Kidney (tissue), 14 donors: ENCODE results near the gene TNIP1. TPM values are rescaled to one million over a fixed set of nuclear protein-coding genes. Genes with fewer than 3 reads are reported as not detected.
A peak's percentile ranks its signal among the peaks of the same experiment; 100 is the strongest.

Experiments used
- DNase-seq, 5 donors: peaks; one replicate each; pipeline ENCODE4 v3.0.0-alpha.2; 2013 to 2020
- FAIRE-seq: peaks from 2 replicates; lab custom pipeline; 2012; peaks lifted over from hg19 to GRCh38; lab: Jason Lieb, UNC
- H3K27ac ChIP-seq, 2 donors: one replicate each; pipeline ENCODE4 v1.7.0; 2013; ENCODE audit warnings: low read depth in 2 of 2, low read length in 2 of 2, inconsistent platforms in 1 of 2
- H3K27me3 ChIP-seq: one replicate; pipeline ENCODE4 v1.7.1; 2013; ENCODE audit warnings: low read length, inconsistent platforms; ENCODE audit not compliant: control insufficient read depth, insufficient read depth
- H3K36me3 ChIP-seq, 3 donors: one replicate each; pipeline versions ENCODE4 v1.7.0 to v1.7.1; 2013; ENCODE audit warnings: low read length in 3 of 3, control low read depth in 1 of 3, inconsistent platforms in 1 of 3; ENCODE audit not compliant: insufficient read depth in 3 of 3, control insufficient read depth in 2 of 3
- H3K4me1 ChIP-seq, 3 donors: one replicate each; pipeline versions ENCODE4 v1.7.0 to v1.7.1; 2013; ENCODE audit warnings: low read length in 3 of 3, inconsistent platforms in 1 of 3, low read depth in 1 of 3; ENCODE audit not compliant: control insufficient read depth in 2 of 3, insufficient read depth in 2 of 3
- H3K4me3 ChIP-seq, 3 donors: one replicate each; pipeline versions ENCODE4 v1.7.0 to v1.8.1; 2013; ENCODE audit warnings: low read length in 3 of 3, control low read depth in 1 of 3, inconsistent platforms in 1 of 3
- H3K9ac ChIP-seq, 3 donors: one replicate each; pipeline versions ENCODE4 v1.7.0 to v1.7.1; 2013; ENCODE audit warnings: low read length in 3 of 3, control low read depth in 1 of 3, inconsistent platforms in 1 of 3
- H3K9me3 ChIP-seq, 3 donors: one replicate each; pipeline versions ENCODE4 v1.7.0 to v1.7.1; 2013; ENCODE audit warnings: low read length in 3 of 3, control low read depth in 1 of 3, inconsistent platforms in 1 of 3; ENCODE audit not compliant: control insufficient read depth in 2 of 3, insufficient read depth in 1 of 3
- CTCF ChIP-seq: IDR thresholded peaks from 3 replicates; pipeline ENCODE4 v1.5.1; 2012; ENCODE audit warnings: mild to moderate bottlenecking, moderate library complexity, borderline replicate concordance; ENCODE audit not compliant: insufficient read depth; ENCODE audit errors: extremely low read depth
- intact Hi-C: fragments of 100-400 bp; cut with DNase I; formaldehyde crosslinking; loops from one replicate; pipeline ENCODE4 v1.11.1; 2022
- polyA plus RNA-seq: library from polyadenylated mRNA; stranded (reverse); fragments of 350-450 nt; fragmentation: Illumina TruSeq; extraction: RNeasy Lipid Tissue Mini Kit (QIAGEN cat#74804); gene quantifications from one replicate; pipeline ENCODE4 v1.2.3, GENCODE V29; 2014; ENCODE audit warnings: low read depth, low replicate concordance; ENCODE audit not compliant: insufficient read depth
- total RNA-seq: library from RNA; stranded (reverse); fragmentation: NEBNext Ultra II Directional; extraction: Animal tissue kit (Norgen Biotek cat#: 25700); gene quantifications from one replicate; pipeline ENCODE4 v1.2.1, GENCODE V29; 2021
- donor health status: control.
- donor health status: control.
- donor health status: control.
- donor health status: control.
- donor health status: control.
- donor health status: DM: yes; HTN: yes; CAD: no.
- donor health status: Normal renal cell carcinoma (clear cell type).

TNIP1 gene
- total and polyA plus RNA-seq, 2 donors from 2014 or later: 109 to 132 TPM

- TF ChIP-seq CTCF: no peak
- peaks cover 0 to 5% (median 0%) of the 10 kb centered on the region in 3 donors for H3K36me3 ChIP-seq
- FAIRE-seq (no peak), DNase-seq (no peak)
- peaks cover 5 to 54% (median 46%) of the 10 kb centered on the region in 3 donors for H3K4me1 ChIP-seq
- H3K27ac ChIP-seq: peak overlapping the region; percentile 69 to 98
- H3K9ac ChIP-seq: peak overlapping the region in 1 of 3 donors; percentile 48
- intact Hi-C loops: no loop called here
- H3K4me3 ChIP-seq: no peak overlapping the region
- no peaks in the 10 kb centered on the region for H3K9me3 ChIP-seq
- no peaks in the 10 kb centered on the region for H3K27me3 ChIP-seq
Measured at GRCh38 chr5:151076616-151077015, 4.2 kb downstream of the TNIP1 start.

GRCh38 chr5:151075698-151076331 is 5.0 kb downstream of the TNIP1 start:
- peaks cover 5 to 58% (median 51%) of the 10 kb centered on the region in 3 donors for H3K4me1 ChIP-seq
- no peak overlapping the region for H3K4me3 ChIP-seq
- H3K27ac ChIP-seq: peak overlapping the region; percentile 69 to 98
- no peaks in the 10 kb centered on the region for H3K27me3 ChIP-seq
- DNase-seq (no peak), FAIRE-seq (no peak)
- intact Hi-C loops: no loop called here
- H3K9me3 ChIP-seq: no peaks in the 10 kb centered on the region
- H3K36me3 ChIP-seq: peaks cover 0 to 5% (median 0%) of the 10 kb centered on the region in 3 donors
- no peak for TF ChIP-seq CTCF
- H3K9ac ChIP-seq: peak overlapping the region in 1 of 3 donors; percentile 48

DNA sequence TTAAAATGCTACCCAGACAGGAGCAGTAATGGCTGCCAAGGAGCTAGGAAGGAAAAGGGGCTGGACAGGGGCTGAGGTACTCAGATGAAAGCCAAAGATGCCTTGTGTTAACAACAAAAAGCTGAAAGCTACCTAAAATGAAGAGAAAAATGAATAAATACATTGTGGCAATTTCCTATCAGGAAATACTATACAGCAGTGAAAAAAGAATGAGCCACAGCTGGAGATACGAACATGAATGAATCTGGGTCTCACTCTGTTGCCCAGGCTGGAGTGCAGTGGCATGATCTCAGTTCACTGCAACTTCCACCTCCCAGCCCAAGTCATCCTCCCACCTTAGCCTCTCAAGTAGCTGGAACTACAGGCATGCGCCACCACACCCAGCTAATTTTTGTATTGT is 6.3 kb downstream of the TNIP1 start:
- H3K4me3 ChIP-seq: no peak overlapping the region
- peak overlapping the region; percentile 23 to 57 for H3K27ac ChIP-seq
- peaks cover 0 to 67% (median 54%) of the 10 kb centered on the region in 3 donors for H3K4me1 ChIP-seq
- H3K9ac ChIP-seq: no peak overlapping the region
- no peak for DNase-seq
- H3K27me3 ChIP-seq: no peaks in the 10 kb centered on the region
- no peaks in the 10 kb centered on the region for H3K9me3 ChIP-seq
- TF ChIP-seq CTCF: no peak
- intact Hi-C loops: no loop called here
- H3K36me3 ChIP-seq: peaks cover 0 to 15% (median 4%) of the 10 kb centered on the region in 3 donors
- no peak for FAIRE-seq
